ENCODE data around the gene CADPS2. TPM values are rescaled to one million over a fixed set of nuclear protein-coding genes. Genes with fewer than 3 reads are reported as not detected.

CADPS2 gene
- total and polyA plus RNA-seq, 2 donors (not counting 3 experiments of a cell fraction or from before 2014, with no cell fraction given) = 9.5 to 22.6 TPM

DNA sequence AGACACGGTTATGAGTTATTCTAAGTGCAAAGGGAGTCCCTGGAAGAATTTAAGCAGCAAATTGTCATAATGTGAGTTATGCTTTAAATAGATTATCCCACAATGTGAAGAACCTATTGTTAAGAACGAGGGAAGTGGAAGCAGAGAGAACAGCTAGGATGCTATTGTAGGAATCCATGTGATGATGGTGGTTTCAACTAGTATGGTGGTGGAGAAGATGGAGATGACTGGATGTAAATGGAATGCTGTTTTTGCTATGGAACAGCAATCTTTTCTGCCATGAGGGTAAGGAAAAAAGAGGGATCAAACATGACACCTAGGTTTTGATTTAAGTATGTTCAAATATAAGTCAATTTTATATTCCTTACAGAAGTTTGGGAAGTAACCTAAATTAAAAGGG, 378.7 kb downstream of the CADPS2 start:
- Histone ChIP-seq H4K20me1 (replicated peaks; ENCODE audit: control insufficient read depth, extremely low read depth, insufficient read depth, low read length) (no peaks in the 10 kb centered on the region), H3K4me3 (replicated peaks in 1 of 3; ENCODE audit: insufficient read depth in 1 of 3, low read depth in 1 of 3, low read length in 3 of 3) (no peak overlapping the region), H3K4me2 (ENCODE audit: insufficient read depth, low read length) (no peak overlapping the region), H3K27ac (ENCODE audit: insufficient read depth, low read depth, low read length) (no peak overlapping the region), H3K36me3 (ENCODE audit: control insufficient read depth in 2 of 2, extremely low read depth in 1 of 2, insufficient read depth in 2 of 2, low read length in 2 of 2) (no peaks in the 10 kb centered on the region), H3K79me2 (ENCODE audit: control insufficient read depth, insufficient read depth, low read length) (no peaks in the 10 kb centered on the region), H2AFZ (ENCODE audit: low read depth, low read length) (no peak overlapping the region), H3K4me1 (ENCODE audit: control insufficient read depth, extremely low read depth, insufficient read depth, low read length) (no peaks in the 10 kb centered on the region), H3K9me1 (replicated peaks; ENCODE audit: control insufficient read depth, extremely low read depth, insufficient read depth, low read length) (no peaks in the 10 kb centered on the region), H3K27me3 (ENCODE audit: control insufficient read depth in 2 of 2, insufficient read depth in 2 of 2, low read length in 2 of 2) (no peaks in the 10 kb centered on the region), H3K9ac (replicated peaks; ENCODE audit: extremely low read depth, insufficient read depth, low read length) (no peak overlapping the region), H3K9me3 (replicated peaks; ENCODE audit: control insufficient read depth, insufficient read depth, low read length) (no peaks in the 10 kb centered on the region)
- CTCF ChIA-PET = interaction anchor here (1.0 kb wide), 1 partner anchor 9 kb away, joined by 3 read pairs; no protein-coding TSS in a partner anchor
- dilution Hi-C loops (cut with MboI; ENCODE audit: extremely low pct_ligation_motif_present, low sequenced_read_pairs) = no loop called here
- intact Hi-C loops (cut with micrococcal nuclease) = no loop called here
- POLR2A ChIA-PET = no interaction called here
- TF ChIP-seq CTCF (IDR thresholded peaks at IDR 0.05; ENCODE audit: extremely low read depth in 1 of 2, insufficient read depth in 1 of 2, low read depth in 1 of 2, low read length in 2 of 2) = no peak
- no peak for TF ChIP-seq POLR2AphosphoS5 (IDR thresholded peaks at IDR 0.05; ENCODE audit: insufficient read depth, low read depth, low read length)
- TF ChIP-seq, protein P1, sequence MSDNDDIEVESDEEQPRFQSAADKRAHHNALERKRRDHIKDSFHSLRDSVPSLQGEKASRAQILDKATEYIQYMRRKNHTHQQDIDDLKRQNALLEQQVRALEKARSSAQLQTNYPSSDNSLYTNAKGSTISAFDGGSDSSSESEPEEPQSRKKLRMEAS (IDR thresholded peaks at IDR 0.05; ENCODE audit: insufficient read depth, insufficient read length) = no peak
- no peak for TF ChIP-seq EZH2 (IDR thresholded peaks at IDR 0.05; ENCODE audit: borderline replicate concordance, low read depth, low read length, severe bottlenecking)
- TF ChIP-seq FOS (IDR thresholded peaks at IDR 0.05; ENCODE audit: borderline replicate concordance, insufficient read depth, low read length) = no peak
- no peak for TF ChIP-seq GATA2 (IDR thresholded peaks at IDR 0.05; ENCODE audit: insufficient read depth, insufficient read length, low read depth, low read length)
- TF ChIP-seq POLR2A (IDR thresholded peaks at IDR 0.05; ENCODE audit: low read depth, low read length) = no peak
- no peak for FAIRE-seq
- no TSS peak for BruUV-seq (replicated peaks)
- no peak for DNase-seq (ENCODE audit: low read depth, low spot score)
